Caki2 (cell line): Measurements from ENCODE around the gene ZMYM4. TPM values are rescaled to one million over a fixed set of nuclear protein-coding genes. Genes with fewer than 3 reads are reported as not detected.
A peak's percentile ranks its signal among the peaks of the same experiment; 100 is the strongest.
"Not testable (repeated sequence)": the region's sequence is repeated elsewhere in the genome, so short reads cannot be mapped to it uniquely, and the experiment has no call there.

Source experiments
- DNase-seq: peaks from one replicate; pipeline ENCODE4 v3.0.0-alpha.2; 2015; ENCODE audit warnings: low read depth
- in situ Hi-C: cut with HindIII; loops from 2 replicates; pipeline ENCODE4 v1.10.0; 2016; ENCODE audit warnings: low sequenced_read_pairs, low pct_unique_long_range_greater_than_20kb, mixed read lengths
- total RNA-seq: library from RNA; depleted of rRNA; stranded (reverse); fragments of >200 nt; shearing (Covaris generic); gene quantifications from 2 replicates; pipeline ENCODE4 v1.2.3, GENCODE V29; 2014; ENCODE audit warnings: low replicate concordance

Gene ZMYM4
- total RNA-seq, 1 experiment from 2014 or later, result 9.7 TPM

DNA sequence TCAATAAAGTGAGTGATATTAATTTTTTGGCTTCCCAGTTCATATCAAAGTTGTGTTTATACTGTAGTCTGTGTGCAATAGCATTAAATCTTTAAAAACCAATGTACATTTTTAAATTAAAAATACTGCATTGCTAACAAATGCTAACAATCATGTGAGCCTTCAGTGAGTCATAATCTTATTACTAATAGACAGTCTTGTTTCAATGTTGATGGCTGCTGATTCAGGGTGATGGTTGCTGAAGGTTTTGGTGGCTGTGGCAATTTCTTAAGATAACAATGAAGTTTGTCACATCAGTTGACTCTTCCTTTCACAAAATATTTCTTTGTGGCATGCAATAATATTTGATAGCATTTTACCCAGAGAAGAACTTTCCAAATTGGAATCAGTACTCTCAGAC, 109.0 kb downstream of the ZMYM4 start:
- in situ Hi-C loops, result no loop called here
- peak; percentile 5 for DNase-seq

DNA sequence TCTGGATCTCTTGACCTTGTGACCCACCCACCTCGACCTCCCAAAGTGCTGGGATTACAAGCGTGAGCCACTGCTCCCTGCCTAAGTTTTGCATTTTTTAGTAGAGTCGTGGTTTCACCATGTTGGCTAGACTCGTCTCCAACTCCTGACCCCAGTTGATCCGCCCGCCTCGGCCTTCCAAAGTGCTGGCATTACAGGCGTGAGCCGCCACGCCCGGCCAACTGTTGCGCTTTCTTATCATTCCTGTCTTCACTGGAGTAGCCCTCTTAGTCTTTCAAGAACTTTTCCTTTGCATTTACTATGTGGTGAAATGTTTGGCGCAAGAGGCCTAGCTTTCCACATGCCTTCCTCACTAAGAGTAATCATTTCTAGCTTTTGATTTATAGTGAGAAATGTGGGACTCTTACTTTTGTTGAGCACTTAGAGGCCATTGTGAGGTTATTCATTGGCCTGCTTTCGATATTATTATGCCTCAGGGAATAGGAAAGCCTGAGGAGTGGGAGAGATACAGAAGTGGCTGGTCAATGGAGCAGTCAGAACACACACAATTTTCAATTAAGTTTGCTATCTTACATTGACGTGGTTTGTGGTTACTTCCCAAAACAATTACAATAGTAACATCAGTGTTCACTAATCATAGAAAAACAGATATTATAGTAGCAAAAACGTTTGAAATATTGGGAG, 111.0 kb downstream of the ZMYM4 start:
- no peak for DNase-seq
- in situ Hi-C loops, result no loop called here

DNA sequence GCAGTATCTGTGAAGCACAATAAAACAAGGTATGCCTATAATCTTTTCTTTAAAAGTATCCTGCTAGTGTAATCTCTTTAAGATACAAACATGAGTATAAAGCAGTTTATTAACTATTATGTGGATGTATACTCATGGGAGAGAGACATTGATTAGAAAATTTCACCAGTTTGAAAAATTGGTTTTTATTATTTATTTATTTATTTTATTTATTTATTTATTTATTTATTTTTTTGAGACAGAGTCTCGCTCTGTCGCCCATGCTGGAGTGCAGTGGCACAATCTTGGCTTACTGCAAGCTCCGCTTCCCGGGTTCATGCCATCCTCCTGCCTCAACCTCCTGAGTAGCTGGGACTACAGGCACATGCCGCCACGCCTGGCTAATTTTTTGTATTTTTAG, 111.6 kb downstream of the ZMYM4 start:
- DNase-seq, in situ Hi-C loops: not testable (repeated sequence)

DNA sequence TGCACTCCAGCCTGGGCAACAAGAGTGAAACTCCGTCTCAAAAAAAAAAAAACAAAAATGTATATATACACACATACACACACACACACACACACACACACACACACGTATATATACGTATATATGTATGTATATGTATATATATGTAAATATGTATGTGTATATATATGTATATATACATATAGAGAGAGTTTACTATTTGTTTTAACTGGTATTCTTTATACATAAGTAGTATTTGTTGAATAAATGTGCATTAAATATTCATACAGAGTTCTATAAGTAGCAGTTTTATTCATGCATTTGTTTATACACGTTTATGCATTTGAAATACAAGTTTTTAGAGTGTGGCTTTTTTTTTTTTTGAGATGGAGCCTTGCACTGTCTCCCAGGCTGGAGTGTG, 113.6 kb downstream of the ZMYM4 start:
- no peak for DNase-seq
- in situ Hi-C loops, result no loop called here

DNA sequence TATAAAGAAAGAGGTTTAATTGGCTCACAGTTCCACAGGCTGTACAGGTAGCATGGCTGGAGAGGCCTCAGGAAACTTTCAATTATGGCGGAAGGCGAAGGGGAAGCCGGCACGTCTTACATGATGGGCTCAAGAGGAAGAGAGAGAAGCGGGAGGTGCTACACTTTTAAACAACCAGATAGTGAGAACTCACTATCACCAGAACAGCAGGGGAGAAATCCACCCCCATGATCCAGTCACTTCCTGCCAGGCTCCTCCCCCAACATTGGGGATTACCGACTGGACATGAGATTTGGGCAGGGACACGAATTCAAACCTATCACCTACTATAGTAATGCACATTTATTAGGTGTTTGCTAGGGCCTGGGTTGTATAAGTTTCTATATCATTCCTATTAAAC, 117.8 kb downstream of the ZMYM4 start:
- in situ Hi-C loops, result no loop called here
- no peak for DNase-seq

DNA sequence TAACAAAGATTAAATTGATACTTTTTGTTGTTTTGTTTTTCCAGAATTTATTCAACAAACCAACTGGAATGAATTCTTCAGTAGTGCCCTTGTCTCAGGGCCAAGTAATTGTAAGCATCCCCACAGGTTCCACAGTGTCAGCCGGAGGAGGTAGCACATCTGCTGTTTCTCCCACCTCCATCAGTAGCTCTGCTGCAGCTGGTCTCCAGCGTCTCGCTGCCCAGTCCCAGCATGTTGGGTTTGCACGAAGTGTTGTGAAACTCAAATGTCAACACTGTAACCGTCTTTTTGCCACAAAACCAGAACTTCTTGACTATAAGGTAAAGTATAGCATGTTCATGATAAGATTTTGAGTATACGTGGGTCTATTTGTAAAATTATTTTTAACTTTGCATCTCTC, 118.5 kb downstream of the ZMYM4 start:
- DNase-seq, result no peak
- in situ Hi-C loops, result no loop called here

DNA sequence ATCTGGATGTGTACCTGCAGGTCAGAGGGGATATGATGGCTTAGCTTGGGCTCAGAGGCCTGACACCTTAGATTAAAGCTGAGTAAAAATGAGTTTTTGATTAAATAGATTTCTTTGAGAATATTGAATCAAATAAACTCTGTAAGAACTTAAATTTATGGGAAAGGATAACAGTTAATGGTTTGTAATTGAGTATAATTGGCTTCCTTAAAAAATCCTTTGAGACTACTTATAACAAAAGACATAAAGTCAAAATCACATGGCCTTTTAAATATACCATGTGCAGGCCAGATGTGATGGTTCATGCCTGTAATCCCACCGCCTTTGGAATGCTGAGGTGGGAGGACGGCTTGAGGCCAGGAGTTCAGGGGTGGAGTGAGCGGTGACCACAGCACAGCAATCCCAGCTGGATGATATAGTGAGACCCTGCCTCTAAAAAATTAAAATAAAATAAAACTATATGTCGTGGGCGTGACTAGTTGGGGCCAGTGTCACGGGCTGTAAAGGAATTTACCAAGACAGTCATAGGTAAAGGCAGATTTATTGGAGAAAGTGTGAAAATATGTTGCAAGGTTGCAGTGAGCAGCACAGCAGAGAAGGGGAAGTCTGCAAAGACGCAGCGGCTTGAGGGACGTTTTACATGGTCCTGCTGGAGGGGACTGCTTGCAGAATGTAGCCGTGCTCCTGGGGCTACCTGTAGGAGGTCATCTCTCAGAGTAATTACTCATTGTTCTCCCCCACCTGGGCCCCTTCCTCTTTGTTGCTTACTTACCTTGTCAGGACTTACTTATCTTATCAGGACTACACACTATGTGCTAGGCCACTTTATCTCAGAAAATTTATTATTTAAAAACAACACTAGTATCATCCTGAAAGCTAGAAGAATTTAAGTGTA, 122.3 kb downstream of the ZMYM4 start:
- DNase-seq, result no peak
- in situ Hi-C loops, result no loop called here

DNA sequence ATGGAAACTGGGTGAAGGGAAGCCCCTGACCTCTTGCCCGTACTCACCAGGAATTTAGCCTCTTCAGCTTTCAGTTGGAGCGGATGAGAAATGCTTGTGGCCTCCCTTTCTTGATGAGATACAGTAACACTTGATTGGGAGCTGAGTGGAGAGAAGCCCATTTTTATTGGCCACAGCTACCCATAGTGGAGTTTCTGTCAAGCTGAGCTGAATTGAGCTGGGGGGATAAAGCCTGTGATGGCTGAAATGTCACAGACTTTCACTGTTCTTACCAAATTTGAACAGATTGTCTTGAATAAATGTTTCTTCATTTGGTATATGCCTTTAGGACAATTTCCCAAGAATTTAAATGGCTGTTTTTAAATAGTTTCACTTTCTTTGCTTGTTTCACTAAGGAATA, 125.9 kb downstream of the ZMYM4 start:
- no peak for DNase-seq
- in situ Hi-C loops, result no loop called here

DNA sequence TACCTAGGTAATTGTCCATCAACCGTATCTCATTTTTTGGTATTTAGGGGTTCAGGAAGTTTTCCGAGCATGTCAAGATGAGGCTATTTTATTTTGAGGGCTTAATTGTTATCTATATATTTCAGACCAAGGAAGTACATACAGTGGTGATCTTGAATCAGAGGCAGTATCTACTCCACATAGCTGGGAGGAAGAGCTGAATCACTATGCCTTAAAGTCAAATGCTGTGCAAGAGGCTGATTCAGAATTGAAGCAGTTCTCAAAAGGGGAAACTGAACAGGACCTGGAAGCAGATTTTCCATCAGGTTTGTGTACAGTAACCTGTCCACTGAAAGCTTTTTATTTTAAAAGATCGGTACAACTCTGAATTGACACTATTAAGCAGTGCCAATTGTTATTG, 130.2 kb downstream of the ZMYM4 start:
- no peak for DNase-seq
- in situ Hi-C loops, result no loop called here

DNA sequence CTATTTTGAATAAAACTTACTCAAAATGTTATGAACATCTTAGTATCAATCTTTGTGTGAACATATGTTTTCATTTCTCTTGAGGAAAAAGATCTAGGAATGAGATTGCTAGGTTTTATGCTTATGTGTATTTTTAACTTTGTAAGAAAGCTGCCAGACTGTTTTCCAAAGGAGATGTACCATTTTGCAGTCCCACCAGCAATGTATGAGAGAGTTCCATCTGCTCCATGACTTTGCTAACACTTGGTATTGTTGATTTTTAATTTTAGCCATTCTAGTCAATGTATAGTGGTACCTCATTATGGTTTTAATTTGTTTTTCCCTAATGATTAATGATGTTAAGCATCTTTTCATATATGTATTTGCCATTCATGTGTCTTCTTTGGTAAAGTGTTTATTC, 132.5 kb downstream of the ZMYM4 start:
- DNase-seq, result no peak
- in situ Hi-C loops, result no loop called here

DNA sequence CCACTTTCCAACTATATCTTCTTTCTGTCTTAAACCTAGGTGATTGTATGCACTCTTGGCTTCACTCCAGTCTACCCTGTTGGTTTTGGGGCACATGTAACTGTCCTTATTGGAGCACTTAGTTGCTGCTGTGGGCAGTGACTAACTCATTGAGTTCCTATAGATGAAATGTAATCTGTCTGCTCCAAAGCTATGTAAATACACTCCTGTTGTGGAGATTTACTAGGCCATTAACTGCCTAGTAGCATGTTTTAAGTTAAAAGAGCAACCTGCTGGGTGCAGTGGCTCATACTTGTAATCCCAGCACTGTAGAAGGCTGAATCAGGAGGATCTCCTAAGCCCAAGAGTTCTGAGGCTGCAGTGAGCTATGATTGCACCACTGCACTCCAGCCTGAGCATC, 137.6 kb downstream of the ZMYM4 start:
- no peak for DNase-seq
- in situ Hi-C loops, result no loop called here

DNA sequence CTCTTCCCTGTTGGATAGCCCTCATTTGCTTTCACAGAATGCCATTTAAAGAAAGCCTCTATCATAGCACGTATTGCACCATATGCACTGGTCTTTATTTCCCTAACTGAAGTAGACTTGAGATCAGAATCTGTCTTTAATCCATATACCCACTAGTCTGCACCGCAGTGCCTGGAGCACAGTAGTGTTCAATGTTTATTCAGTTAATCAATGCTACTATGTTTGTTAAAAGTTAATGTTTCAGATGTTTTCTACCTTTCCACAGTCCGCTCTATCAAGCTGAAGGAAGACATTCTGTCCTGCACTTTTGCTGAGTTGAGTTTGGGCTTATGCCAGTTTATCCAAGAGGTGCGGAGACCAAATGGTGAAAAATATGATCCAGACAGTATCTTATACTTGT, 139.2 kb downstream of the ZMYM4 start:
- DNase-seq, result no peak
- in situ Hi-C loops, result no loop called here

DNA sequence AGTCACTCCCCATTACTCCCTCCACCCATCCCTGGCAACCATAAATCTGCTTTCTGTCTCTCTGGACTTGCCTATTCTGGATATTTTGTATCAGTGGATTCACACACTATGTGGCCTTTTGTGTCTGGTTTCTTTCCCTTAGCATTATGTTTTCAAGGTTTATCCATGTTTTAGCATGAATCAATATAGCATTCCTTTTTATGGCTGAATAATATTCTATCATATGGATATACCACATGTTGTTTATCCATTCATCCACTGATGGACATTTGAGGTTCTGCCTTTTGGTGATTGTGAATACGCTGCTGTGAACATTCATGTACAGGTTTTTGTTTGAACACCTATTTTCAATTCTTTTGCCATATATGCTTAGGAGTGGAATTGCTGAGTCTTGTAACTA, 140.4 kb downstream of the ZMYM4 start:
- in situ Hi-C loops, result no loop called here
- DNase-seq, result no peak

DNA sequence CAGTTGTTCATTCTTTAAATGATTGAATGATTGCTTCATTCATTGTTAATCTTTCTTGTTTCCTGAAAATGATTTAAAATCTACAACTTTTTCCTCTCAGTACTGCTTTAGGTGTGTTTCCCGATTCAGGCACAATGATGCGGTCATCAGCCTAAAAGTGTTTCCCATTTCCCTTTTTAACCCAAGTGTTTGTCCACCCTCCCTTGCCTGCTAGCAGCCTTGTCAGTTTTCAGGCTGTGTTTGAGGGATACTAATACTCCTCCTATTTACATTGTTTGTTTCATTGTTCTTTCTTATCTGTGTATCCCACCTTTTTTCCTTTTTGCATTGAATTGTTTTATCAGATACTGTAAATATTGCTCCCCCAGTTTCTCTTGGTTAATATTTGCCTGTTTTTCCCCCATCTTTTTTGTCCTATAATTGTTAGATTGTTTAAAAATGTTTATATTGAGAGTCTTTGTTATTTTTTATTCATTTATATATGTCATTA, 157.6 kb downstream of the ZMYM4 start:
- in situ Hi-C loops, result no loop called here
- no peak for DNase-seq

DNA sequence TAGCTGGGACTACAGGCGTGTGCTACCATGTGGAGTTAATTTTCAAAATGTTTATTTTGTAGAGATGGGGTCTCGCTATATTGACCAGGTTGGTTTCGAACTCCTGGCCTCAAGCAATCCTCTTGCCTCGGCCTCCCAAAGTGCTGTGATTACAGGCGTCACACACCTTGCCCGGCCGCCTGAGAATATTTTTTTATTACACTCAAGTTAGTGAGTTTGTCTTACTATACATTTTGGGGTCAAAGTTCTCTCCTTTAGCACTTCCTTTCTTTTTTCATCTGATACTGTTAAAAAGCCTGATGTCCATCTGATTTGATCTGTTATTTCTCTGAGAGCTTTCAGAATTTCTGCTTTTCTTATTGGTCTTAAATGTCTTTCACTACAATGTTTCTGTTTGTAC, 159.9 kb downstream of the ZMYM4 start:
- in situ Hi-C loops, result no loop called here
- DNase-seq, result no peak

DNA sequence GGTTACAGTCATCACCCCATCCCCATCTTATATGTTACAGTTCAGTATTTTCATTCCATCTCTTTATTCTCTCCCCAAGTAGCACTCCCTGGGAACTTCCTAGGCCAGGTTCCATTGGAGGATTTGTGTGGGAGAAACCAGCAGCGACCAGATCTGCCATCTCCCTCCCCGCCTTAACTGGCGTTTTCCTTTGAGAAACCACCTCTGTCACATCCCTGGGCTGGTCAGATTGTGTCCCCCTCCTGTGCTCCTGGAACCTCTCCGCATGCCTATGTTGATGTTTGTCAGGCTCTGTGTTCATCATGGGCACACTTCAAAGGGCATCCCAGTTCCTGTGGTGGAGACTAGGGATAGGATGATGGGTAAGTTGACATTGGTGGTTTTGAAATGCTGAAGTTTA, 162.3 kb downstream of the ZMYM4 start:
- no peak for DNase-seq
- in situ Hi-C loops, result no loop called here

DNA sequence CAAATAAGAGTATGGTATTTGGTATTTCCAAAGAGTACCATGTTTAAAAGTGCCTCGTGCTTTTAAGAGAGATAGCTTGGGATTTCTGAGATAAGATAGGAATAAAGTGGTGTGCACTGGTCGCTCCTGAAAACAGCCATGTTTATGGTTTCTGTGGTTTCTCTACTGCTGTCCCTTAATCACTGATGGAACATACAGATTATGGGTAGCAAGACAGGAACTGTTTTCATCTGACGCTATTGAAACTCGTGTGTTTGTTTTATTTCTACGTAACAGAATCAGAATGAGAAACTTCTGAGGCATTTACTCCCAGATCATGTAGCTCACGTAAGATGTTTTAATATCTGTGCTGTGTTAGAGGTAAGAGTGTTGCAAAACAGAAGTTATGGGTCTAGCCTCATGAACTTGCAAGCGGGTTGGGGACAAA, 162.7 kb downstream of the ZMYM4 start:
- in situ Hi-C loops, result no loop called here
- DNase-seq, result no peak

DNA sequence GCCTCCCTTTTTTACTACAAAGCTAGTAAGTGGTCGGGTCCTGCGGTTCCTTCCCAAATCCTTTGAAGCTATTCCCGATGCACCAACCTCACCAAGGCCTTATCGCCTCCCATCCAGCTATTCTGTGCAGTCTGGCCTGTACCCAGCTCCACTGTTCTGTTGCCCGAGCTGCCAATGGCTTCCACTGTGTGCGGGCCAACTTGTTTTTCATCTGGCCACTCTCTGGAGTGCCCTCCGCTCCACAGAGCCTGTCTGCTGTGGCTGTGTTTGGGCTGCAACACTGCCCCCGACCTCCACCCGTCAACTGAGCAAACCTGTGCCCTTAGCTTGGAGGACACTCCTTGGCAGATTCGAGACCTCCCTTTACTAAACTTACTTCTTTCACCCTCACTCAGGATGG, 163.7 kb downstream of the ZMYM4 start:
- in situ Hi-C loops, result no loop called here
- no peak for DNase-seq

DNA sequence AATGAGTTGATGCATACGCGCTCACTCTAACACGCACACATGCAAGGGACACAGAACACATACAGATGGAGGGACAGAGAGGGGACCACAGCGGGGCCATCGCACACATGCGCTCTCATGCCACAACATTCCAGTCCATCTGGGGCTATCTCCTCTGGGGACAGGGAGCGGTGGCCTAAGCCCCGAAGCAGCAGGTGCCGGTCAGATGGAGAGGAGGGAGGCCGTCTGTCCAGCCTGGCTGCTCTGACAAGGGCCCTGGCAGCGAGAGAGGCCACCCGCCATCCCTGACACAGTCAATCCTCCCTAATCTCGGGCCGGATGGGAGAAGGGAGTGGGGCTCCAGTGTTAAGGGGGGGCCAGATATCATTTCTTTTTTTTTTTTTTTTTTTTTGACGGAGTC, 165.2 kb downstream of the ZMYM4 start:
- no peak for DNase-seq
- in situ Hi-C loops, result no loop called here

DNA sequence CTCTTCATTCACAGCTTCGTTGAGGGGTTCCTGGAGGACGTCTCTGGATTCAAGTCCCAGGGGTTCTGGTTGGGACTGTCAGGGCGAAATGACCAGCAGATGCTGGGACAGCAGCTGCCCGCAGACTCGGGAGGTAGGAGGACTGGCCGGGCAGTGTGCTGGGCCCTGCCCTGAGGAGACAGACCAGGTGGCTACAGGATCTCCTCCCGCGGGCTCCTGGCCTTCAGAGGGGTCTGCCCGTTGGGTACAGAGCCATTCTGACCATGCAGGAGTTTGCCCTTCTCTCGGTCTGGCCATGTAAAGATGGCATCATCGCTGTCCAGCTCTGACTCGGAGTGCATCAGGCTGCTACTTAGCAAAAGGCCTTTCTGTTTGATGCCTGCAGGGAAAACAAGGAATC, 166.2 kb downstream of the ZMYM4 start:
- in situ Hi-C loops, result no loop called here
- no peak for DNase-seq
